ENCODE measurements around the gene PRAMEF8. TPM values are rescaled to one million over a fixed set of nuclear protein-coding genes. Genes with fewer than 3 reads are reported as not detected.
"Not testable (repeated sequence)": the region's sequence is repeated elsewhere in the genome, so short reads cannot be mapped to it uniquely, and the experiment has no call there.

The PRAMEF8 gene
- total RNA-seq, 4 donors from 2014 or later, result not detected

DNA sequence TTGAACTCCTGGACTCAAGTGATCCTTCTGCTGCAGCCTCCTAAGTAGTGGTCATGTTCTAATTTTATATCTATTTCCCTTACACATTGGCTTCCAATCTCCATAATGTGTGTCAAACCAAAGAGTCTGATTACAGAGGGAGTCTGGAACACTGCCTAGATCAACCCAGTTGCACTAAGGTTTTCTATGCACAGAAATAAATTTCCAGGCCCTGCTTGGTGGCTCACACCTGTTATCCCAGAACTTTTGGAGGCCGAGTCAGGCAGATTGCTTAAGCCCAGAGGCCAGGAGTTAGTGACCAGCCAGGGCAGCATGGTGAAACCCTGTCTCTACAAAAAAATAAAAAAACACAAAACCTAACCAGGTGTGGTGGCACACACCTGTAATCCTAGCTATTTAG is 50.9 kb downstream of the PRAMEF8 start:
- WGBS, 2 donors (ENCODE audit: low coverage in 1 of 2), result 58 to 60% methylated on average over 1 of the region's 1 CpG
- intact Hi-C loops (cut with DNase I; ENCODE audit: low total_unique reads); H3K27ac ChIP-seq; H3K9me3 ChIP-seq; H3K36me3 ChIP-seq; H3K27me3 ChIP-seq; H3K4me3 ChIP-seq; DNase-seq; H3K4me1 ChIP-seq: not testable (repeated sequence)
- in situ Hi-C loops (cut with MboI; ENCODE audit: low pct_ligation_motif_present in 1 of 4, low pct_unique_long_range_greater_than_20kb in 1 of 4, low sequenced_read_pairs in 3 of 4), result loop anchor here in 1 of 4 donors (25.0 kb wide), 1 partner anchor 972 kb away; no protein-coding TSS in a partner anchor

GRCh38 chr1:13232056-13232455 is 52.9 kb downstream of the PRAMEF8 start:
- DNase-seq; H3K4me3 ChIP-seq; H3K9me3 ChIP-seq; H3K27me3 ChIP-seq; intact Hi-C loops (cut with DNase I; ENCODE audit: low total_unique reads); H3K36me3 ChIP-seq; H3K4me1 ChIP-seq; H3K27ac ChIP-seq: not testable (repeated sequence)
- 71 to 86% methylated on average over 2 of the region's 2 CpGs for WGBS, 2 donors (ENCODE audit: low coverage in 1 of 2)
- in situ Hi-C loops (cut with MboI; ENCODE audit: low pct_ligation_motif_present in 1 of 4, low pct_unique_long_range_greater_than_20kb in 1 of 4, low sequenced_read_pairs in 3 of 4), result loop anchor here in 1 of 4 donors (25.0 kb wide), 1 partner anchor 970 kb away; no protein-coding TSS in a partner anchor

Small RNA genes lying within 50 kb of the gene (small RNA-seq; reads per million reads assigned to genes)
- 0 reads per million in 4 donors for gene RNU6-771P

Other genes with a start within 250 kb of the PRAMEF8 start
- not detected for gene PRAMEF27, start 228.6 kb downstream of the PRAMEF8 start, total RNA-seq
- gene HNRNPCL3, start 224.4 kb downstream of the PRAMEF8 start, total RNA-seq, result not detected
- gene PRAMEF25, start 214.4 kb downstream of the PRAMEF8 start, total RNA-seq, result not detected
- not detected for gene HNRNPCL2, start 168.3 kb downstream of the PRAMEF8 start, total RNA-seq
- gene PRAMEF26, start 129.1 kb downstream of the PRAMEF8 start, total RNA-seq, result not detected
- gene HNRNPCL4, start 119.5 kb downstream of the PRAMEF8 start, total RNA-seq, result not detected
- gene PRAMEF9, start 113.3 kb downstream of the PRAMEF8 start, total RNA-seq, result not detected
- gene PRAMEF13, start 83.7 kb downstream of the PRAMEF8 start, total RNA-seq, result not detected
- gene PRAMEF18, start 59.0 kb downstream of the PRAMEF8 start, total RNA-seq, result not detected
- not detected for gene PRAMEF5, start 30.9 kb downstream of the PRAMEF8 start, total RNA-seq
- not detected for gene PRAMEF33, start 18.4 kb upstream of the PRAMEF8 start, total RNA-seq
- not detected for gene PRAMEF15, start 30.4 kb upstream of the PRAMEF8 start, total RNA-seq
- gene PRAMEF14, start 62.0 kb upstream of the PRAMEF8 start, total RNA-seq, result not detected
- not detected for gene PRAMEF19, start 86.8 kb upstream of the PRAMEF8 start, total RNA-seq
- not detected for gene PRAMEF17, start 104.5 kb upstream of the PRAMEF8 start, total RNA-seq
- gene PRAMEF20, start 125.3 kb upstream of the PRAMEF8 start, total RNA-seq, result not detected
- gene LRRC38, start 228.9 kb upstream of the PRAMEF8 start, total RNA-seq, result not detected